ENCODE results near the gene CTNND2.
"Not testable (repeated sequence)": the region's sequence is repeated elsewhere in the genome, so short reads cannot be mapped to it uniquely, and the experiment has no call there.

The CTNND2 gene

DNA sequence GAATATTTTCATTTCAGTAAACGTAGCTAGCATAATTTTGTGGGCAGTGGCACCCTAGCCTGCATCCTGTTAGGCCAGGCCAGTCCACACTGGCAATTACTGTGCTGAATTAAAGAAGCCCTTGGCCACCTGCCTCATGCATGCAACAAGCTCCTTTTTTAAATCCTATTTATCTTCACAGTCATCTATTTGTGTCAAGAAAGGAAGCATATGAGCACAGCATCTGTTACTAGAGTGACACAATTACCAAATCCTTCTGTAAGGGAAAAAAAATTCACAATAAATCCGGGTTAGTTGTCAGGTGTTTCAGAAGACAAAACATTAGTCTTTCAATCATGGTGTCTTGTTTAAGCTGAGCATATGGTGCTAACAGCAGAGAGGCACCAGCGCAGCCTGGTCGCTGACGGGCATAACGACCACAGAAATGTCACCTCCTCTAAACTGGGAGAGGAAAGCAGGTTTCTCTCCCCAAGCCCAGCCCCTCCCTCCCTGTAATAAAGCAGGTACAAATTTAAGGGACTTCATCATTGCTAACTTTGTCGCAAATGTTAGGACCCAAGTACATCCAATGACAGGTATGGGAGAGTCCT, 520.6 kb downstream of the CTNND2 start:
- DNase-seq (ENCODE audit: low read depth), result no peak

GRCh38 chr5:11378461-11378860, 525.8 kb downstream of the CTNND2 start:
- no peak for DNase-seq (ENCODE audit: low read depth)

DNA sequence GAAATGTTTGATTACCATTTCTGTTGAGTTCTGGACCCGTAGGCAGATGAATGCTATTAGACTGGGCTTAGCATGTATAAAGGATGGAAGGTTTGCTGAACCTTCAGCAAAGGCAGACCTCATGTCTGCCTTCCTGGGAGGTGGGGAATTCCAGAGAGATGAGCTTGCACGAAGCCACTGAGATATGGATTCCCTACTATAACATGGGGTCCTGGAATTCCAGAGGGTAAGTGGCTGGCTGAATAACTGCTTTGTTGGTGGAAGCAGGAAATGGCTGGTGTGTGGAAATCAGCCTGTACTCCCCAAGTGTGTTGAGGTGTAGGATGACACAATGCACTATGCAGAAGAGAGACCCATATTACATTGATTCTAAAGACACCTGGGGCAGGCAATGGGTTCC, 526.4 kb downstream of the CTNND2 start:
- no peak for DNase-seq (ENCODE audit: low read depth)

DNA sequence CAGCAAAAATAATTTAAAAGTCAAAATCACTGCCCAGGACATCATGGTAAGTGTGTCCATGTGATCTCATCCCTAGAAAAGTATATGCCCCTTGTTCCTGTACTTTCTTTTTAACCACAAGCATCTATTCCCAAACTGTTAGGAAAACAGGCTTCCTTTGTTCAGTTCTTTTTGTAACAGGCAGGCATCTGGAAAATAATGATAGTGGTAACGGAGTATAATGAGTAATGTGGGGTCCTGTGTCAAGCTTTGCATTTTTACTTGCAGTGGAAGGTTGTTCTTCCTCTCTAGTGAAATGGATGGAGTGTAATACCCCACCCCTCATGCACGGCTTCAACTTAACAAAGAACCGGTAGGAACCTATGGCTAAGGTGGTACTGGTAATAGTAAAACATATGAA, 532.1 kb downstream of the CTNND2 start:
- no peak for DNase-seq (ENCODE audit: low read depth)

GRCh38 chr5:11371021-11371420, 533.2 kb downstream of the CTNND2 start:
- no peak for DNase-seq (ENCODE audit: low read depth)

GRCh38 chr5:11364531-11364930, 539.7 kb downstream of the CTNND2 start:
- no peak for DNase-seq (ENCODE audit: low read depth)

GRCh38 chr5:11363631-11364178, 540.5 kb downstream of the CTNND2 start:
- no peak for DNase-seq (ENCODE audit: low read depth)

DNA sequence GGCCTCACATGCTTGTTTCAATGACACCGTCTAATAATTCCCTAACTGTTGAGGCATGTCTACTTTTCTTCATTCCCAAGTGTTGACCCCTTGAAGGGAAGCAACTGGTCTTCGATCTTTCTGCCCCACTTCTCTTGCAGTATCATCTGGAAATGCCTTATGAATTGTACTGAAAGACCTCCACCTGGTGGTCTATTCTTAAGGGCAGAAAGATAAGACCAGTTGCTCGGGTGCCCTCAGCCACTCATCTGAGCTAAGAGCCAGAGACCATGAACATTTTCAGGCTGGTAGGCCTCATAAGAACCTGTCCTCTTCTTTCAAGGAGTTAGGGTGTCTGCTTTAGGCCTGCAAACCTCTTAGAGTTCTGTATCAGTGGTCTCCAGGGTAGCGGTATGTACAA, 542.5 kb downstream of the CTNND2 start:
- DNase-seq (ENCODE audit: low read depth), result no peak

- DNase-seq (ENCODE audit: low read depth), result no peak
Measured at GRCh38 chr5:11357928-11358327, 546.3 kb downstream of the CTNND2 start.

DNA sequence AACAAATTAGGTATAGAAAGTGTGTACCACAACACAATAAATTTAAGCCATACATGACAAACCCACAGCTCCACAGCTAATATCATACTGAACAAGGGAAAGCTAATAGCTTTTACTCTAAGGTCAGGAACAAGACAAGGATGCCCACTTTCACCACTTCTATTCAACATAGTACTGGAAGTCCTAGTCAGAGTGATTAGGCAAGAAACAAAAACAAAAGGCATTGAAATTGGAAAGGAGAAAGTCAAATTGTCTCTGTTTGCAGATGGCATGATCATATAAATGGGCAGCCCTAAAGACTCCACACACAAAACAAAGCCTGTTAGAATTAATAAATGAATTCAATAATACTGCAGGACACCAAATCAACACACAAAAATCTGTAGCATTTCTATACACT, 548.8 kb downstream of the CTNND2 start:
- DNase-seq (ENCODE audit: low read depth), result no peak

DNA sequence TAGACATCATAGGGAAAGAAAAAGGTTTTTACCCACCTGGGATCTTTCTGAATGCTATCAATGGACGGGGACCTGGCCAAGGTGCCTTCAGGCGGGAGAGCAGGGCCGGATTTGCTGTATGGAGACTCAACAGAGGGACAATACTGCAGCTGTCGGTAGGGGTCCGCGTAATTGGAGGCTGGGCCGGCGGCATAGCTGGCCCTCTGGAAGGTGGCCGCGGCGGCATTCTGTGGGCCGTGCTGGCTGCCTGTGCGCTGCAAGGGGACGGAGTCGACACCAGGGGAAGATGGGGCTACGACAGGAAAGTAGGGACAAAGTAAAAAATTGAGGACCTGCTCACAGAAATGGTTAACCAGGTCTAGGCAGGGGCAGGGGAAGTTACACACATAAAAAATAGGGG, 557.9 kb downstream of the CTNND2 start:
- DNase-seq (ENCODE audit: low read depth), result no peak

DNA sequence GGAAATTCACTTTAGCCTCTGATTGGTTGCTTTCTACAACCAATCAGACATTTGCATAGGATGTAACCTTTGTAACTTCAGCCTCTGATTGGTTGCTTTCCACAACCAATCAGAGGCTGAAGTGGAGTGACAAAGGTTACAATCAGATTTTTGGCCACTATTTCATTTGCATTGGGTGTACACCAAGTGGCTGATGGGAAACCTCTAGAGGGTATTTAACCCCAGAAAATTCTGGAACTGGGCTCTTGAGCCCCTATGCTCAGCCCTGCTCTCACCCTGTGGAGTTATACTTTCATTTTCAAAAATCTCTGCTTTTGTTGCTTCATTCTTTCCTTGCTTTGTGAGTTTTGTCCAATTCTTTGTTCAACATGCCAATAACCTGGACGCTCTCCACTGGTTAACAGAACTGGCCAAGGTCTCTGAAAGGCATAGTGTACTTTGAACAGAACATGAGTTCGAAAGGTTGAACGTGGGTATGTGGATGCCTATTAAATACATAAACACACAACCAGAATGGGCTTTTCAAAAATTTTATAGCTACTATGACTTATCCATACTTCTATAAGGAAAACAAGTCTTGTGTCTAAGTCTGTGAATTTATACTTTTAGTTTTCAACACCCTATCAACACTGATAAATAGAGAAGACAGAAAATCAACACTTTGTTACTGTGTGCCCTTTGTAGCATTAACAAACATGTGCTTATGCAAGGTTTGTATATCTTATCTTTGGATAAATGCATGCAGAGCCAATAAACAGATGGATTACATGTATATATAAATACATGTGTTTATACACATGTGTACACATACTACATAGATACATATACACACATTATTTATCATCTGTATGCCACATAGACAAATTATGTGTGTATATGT, 568.1 kb downstream of the CTNND2 start:
- no peak for DNase-seq (ENCODE audit: low read depth)

DNA sequence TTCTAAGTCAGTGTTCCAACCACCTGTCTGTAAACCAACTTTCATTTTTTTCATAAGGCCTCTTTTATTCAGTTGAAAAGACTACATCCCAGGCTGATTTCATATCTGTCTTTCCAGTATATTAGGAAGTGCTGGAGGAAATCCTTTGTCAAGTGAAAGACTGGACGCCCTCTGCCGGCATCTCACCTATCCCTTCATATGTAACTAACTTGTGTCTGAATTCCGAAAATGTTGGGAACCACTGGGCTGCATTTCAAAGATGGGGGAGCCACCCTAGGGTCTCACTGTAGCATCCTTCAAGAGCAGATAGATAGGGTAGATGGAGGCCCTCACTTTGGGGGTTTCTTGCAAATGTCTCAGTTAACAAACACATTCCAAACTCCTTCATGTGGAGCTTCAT, 569.8 kb downstream of the CTNND2 start:
- DNase-seq (ENCODE audit: low read depth), result no peak

DNA sequence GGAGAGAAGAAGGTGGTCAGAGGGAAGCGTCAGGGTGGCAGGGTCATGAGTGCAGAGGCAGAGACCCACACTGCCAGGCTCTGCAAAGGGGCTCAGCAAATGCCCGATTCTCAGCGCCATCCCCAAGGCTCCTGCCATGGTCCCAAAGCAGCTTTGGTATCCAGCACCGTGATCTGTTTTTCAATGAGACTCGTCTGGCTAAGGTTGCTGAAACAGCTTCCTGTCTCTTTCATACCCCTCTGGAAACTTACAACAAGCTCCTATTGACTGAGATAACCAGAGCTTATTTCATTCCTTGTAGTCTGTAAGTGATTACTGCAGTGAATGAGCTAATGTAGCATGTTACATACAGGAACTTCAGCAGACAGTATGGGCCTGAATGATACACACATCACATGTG, 574.6 kb downstream of the CTNND2 start:
- no peak for DNase-seq (ENCODE audit: low read depth)

DNA sequence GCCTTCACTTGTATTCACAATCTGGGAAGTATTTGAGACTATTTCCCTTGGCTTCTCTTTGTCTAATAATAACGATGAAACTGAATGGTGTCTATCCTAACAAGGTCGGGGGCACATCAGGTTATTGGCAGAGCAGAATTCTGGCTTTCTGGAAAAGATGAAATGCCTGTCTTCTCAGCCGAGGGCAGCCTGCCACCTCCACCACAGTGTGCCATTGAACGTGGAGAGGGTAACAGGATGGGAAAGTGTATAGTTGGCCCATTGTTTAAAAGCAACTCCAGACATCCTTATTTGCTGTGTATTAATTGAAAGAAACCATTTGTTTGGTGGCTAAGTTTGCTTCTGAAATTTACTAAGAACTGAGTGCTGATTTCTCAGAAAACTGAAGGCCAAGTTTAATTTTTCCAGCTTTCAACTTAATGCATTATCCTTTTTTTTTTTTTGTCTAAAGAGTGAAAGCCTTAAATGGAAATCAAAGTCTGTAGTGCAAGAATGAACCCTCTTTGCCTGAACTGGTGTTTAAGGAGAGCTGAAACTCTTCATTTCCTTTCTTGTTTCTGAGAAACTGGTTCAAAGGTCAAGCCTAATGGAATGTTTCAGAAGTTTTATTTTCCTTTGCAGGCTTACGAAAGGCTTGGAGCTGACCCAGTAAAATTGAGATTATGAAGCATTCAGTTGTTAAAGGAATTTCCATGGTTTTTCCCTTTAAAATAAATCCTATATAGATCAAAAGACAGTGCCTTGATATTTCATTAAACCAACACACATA, 579.5 kb downstream of the CTNND2 start:
- no peak for DNase-seq (ENCODE audit: low read depth)

GRCh38 chr5:11323761-11324160, 580.5 kb downstream of the CTNND2 start:
- DNase-seq (ENCODE audit: low read depth), result no peak

- no peak for DNase-seq (ENCODE audit: low read depth)
Measured at GRCh38 chr5:11322133-11322532, 582.1 kb downstream of the CTNND2 start.

- DNase-seq (ENCODE audit: low read depth), result no peak
Measured at GRCh38 chr5:11319836-11320580, 584.2 kb downstream of the CTNND2 start.

- DNase-seq (ENCODE audit: low read depth), result not testable (repeated sequence)
Measured at GRCh38 chr5:11313694-11314093, 590.6 kb downstream of the CTNND2 start.

- no peak for DNase-seq (ENCODE audit: low read depth)
Measured at GRCh38 chr5:11311731-11312130, 592.5 kb downstream of the CTNND2 start.

DNA sequence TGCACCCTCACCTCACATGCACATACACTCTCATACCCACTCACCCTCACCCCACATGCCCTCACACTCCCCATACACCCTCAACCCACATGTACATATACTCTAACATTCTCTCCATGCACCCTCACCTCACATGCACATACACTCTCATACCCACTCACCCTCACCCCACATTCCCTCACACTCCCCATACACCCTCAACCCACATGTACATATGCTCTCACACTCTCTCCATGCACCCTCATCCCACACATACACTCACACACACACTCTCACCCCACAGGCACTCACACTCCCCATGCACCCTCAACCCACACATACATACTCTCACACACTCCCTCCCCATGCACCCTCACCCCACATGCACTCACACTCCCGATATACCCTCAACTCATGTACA, 593.0 kb downstream of the CTNND2 start:
- DNase-seq (ENCODE audit: low read depth), result no peak

DNA sequence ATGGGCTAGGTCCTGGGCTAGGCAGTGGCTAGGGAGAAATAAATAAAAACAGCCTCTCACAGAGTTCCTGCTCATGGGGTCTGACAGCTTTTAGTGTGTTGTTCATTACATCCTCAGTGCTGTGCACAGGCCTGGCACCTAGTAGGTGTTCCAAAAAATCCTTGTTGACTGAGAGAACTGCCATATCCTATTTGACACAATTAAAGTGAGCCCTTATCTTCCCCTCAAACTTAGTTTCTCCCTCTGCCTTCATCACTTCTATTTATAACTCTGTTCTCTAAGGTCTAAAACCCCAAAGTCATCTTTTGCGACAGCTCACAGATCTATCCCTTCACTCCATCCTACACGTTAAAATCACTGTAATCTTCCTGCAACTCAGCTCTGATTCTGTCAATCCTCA, 594.1 kb downstream of the CTNND2 start:
- no peak for DNase-seq (ENCODE audit: low read depth)

Measured in activated T-cell treated with anti-CD3 and anti-CD28 coated beads for 48 hours (primary cell).